GM23248 (cell line): ENCODE data around the gene NAA25.

ENCODE experiments used
- EZH2 ChIP-seq: fragments of 200-600 bp; sonication (generic); IDR thresholded peaks from 2 replicates; pipeline ENCODE4 v1.6.1; 2018; ENCODE audit warnings: antibody characterized with exemption, mild to moderate bottlenecking; ENCODE audit not compliant: insufficient read depth, poor library complexity, severe bottlenecking
- EZH2phosphoT487 ChIP-seq: fragments of 200-600 bp; sonication (generic); IDR thresholded peaks from 2 replicates; pipeline ENCODE4 v1.6.1; 2018; ENCODE audit warnings: antibody characterized with exemption, moderate library complexity, mild to moderate bottlenecking, low read depth; ENCODE audit not compliant: insufficient read depth

GRCh38 chr12:112111931-112112330 is 3.3 kb upstream of the NAA25 start:
- no peak for TF ChIP-seq EZH2phosphoT487
- TF ChIP-seq EZH2, result no peak
